Endothelial cell of umbilical vein (primary cell): ENCODE data around the gene LARP1. TPM values are rescaled to one million over a fixed set of nuclear protein-coding genes. Genes with fewer than 3 reads are reported as not detected.

Experiments
- BruUV-seq: library from RNA; stranded (reverse); fragments of 400-500 nt; replicated peaks from 2 replicates; lab custom pipeline; 2021; lab: Mats Ljungman, UMichigan
- CTCF ChIA-PET: fragments of 300-600, 350-600 bp; sonication (Branson Sonifier 250); formaldehyde crosslinking; loops from one replicate; lab custom pipeline; 2021; ENCODE audit warnings: antibody characterized with exemption, inconsistent platforms; lab: Charles Lee
- POLR2A ChIA-PET: fragments of 300-600, 350-600 bp; sonication (Branson Sonifier 250); formaldehyde crosslinking; loops from one replicate; lab custom pipeline; 2021; ENCODE audit warnings: antibody characterized with exemption, inconsistent platforms; lab: Charles Lee
- DNase-seq: peaks from one replicate; pipeline ENCODE4 v3.0.0-alpha.2; 2011; ENCODE audit warnings: low read depth, low spot score
- FAIRE-seq: peaks from 2 replicates; lab custom pipeline; 2011; peaks lifted over from hg19 to GRCh38; lab: Jason Lieb, UNC
- H2AFZ ChIP-seq: 2 replicates; pipeline ENCODE4 v1.6.0; 2012; ENCODE audit warnings: low read depth, low read length, control low read depth, inconsistent platforms
- H3K27ac ChIP-seq: 2 replicates; pipeline ENCODE4 v1.5.1; 2011; ENCODE audit warnings: low read depth, mild to moderate bottlenecking, control low read depth, low read length, moderate library complexity; ENCODE audit not compliant: insufficient read depth
- H3K27me3 ChIP-seq, 2 experiments: 2 replicates each; pipeline versions ENCODE4 v1.6.0 to v1.6.1; 2011; ENCODE audit warnings: low read length in 2 of 2, mixed read lengths in 1 of 2; ENCODE audit not compliant: control insufficient read depth in 2 of 2, insufficient read depth in 2 of 2
- H3K36me3 ChIP-seq, 2 experiments: 2 replicates in 1 of 2; 3 replicates in 1 of 2; pipeline ENCODE4 v1.5.1; 2011; ENCODE audit warnings: low read length in 2 of 2, mild to moderate bottlenecking in 1 of 2, moderate library complexity in 1 of 2; ENCODE audit not compliant: control insufficient read depth in 2 of 2, insufficient read depth in 2 of 2; ENCODE audit errors: extremely low read depth in 1 of 2
- H3K4me1 ChIP-seq: 3 replicates; pipeline ENCODE4 v1.5.1; 2011; ENCODE audit warnings: mild to moderate bottlenecking, low read length; ENCODE audit not compliant: control insufficient read depth, insufficient read depth; ENCODE audit errors: extremely low read depth
- H3K4me2 ChIP-seq: 2 replicates; pipeline ENCODE4 v1.6.1; 2011; ENCODE audit warnings: low read length, control low read depth, mixed read lengths; ENCODE audit not compliant: insufficient read depth
- H3K4me3 ChIP-seq, 3 experiments: fragments of 200-600 bp in 1 of 3; sonication (generic), shearing (Covaris generic) in 1 of 3; replicated peaks in 1 of 3; 2 replicates each; pipeline ENCODE4 v1.5.1; 2011 to 2016; ENCODE audit warnings: control low read depth in 3 of 3, low read length in 3 of 3, mild to moderate bottlenecking in 2 of 3, inconsistent platforms in 1 of 3, low read depth in 1 of 3, moderate library complexity in 1 of 3; ENCODE audit not compliant: insufficient read depth in 1 of 3
- H3K79me2 ChIP-seq: 2 replicates; pipeline ENCODE4 v1.6.0; 2012; ENCODE audit warnings: low read length, inconsistent platforms; ENCODE audit not compliant: control insufficient read depth, insufficient read depth
- H3K9ac ChIP-seq: replicated peaks from 2 replicates; pipeline ENCODE3; 2011; ENCODE audit warnings: low read length, control low read depth; ENCODE audit not compliant: insufficient read depth; ENCODE audit errors: extremely low read depth
- H3K9me1 ChIP-seq: replicated peaks from 3 replicates; pipeline ENCODE4 v1.6.0; 2011; ENCODE audit warnings: mild to moderate bottlenecking, low read length; ENCODE audit not compliant: control insufficient read depth, insufficient read depth; ENCODE audit errors: extremely low read depth
- H3K9me3 ChIP-seq: replicated peaks from 2 replicates; pipeline ENCODE4 v1.5.1; 2012; ENCODE audit warnings: low read length, inconsistent platforms; ENCODE audit not compliant: control insufficient read depth, insufficient read depth
- H4K20me1 ChIP-seq: replicated peaks from 2 replicates; pipeline ENCODE3; 2011; ENCODE audit warnings: mild to moderate bottlenecking, low read length; ENCODE audit not compliant: control insufficient read depth, insufficient read depth; ENCODE audit errors: extremely low read depth
- EZH2 ChIP-seq: IDR thresholded peaks from 2 replicates; pipeline ENCODE4 v1.6.1; 2012; ENCODE audit warnings: borderline replicate concordance, low read depth, mild to moderate bottlenecking, moderate library complexity, low read length, inconsistent platforms; ENCODE audit not compliant: severe bottlenecking
- FOS ChIP-seq: IDR thresholded peaks from 2 replicates; pipeline ENCODE4 v1.6.1; 2011; ENCODE audit warnings: mild to moderate bottlenecking, low read length, moderate library complexity, borderline replicate concordance; ENCODE audit not compliant: insufficient read depth
- GATA2 ChIP-seq: IDR thresholded peaks from 2 replicates; pipeline ENCODE4 v1.7.0; 2011; ENCODE audit warnings: low read depth, mild to moderate bottlenecking, moderate library complexity, mixed read lengths, low read length; ENCODE audit not compliant: insufficient read length, insufficient read depth
- JUN ChIP-seq: IDR thresholded peaks from 2 replicates; pipeline ENCODE4 v1.6.1; 2011; ENCODE audit warnings: borderline replicate concordance, low read depth; ENCODE audit not compliant: insufficient read length, insufficient read depth
- MYC ChIP-seq: IDR thresholded peaks from one replicate; pipeline ENCODE4 v1.6.1; 2011; ENCODE audit warnings: mild to moderate bottlenecking, low read depth, low read length
- POLR2A ChIP-seq: IDR thresholded peaks from 2 replicates; pipeline ENCODE4 v1.6.1; 2012; ENCODE audit warnings: low read depth, mild to moderate bottlenecking, control low read depth, low read length
- POLR2AphosphoS5 ChIP-seq: IDR thresholded peaks from 2 replicates; pipeline ENCODE4 v1.6.1; 2012; ENCODE audit warnings: low read depth, mild to moderate bottlenecking, control low read depth, low read length, moderate library complexity; ENCODE audit not compliant: insufficient read depth
- dilution Hi-C: fragments of 300-500 bp; cut with MboI; formaldehyde crosslinking; loops from one replicate; pipeline ENCODE4 v1.15.0; 2019; ENCODE audit warnings: low sequenced_read_pairs; ENCODE audit not compliant: extremely low pct_ligation_motif_present
- intact Hi-C: fragments of 100-400 bp; cut with micrococcal nuclease; formaldehyde crosslinking; loops from one replicate; pipeline ENCODE4 v1.10.0; 2022
- polyA plus RNA-seq, 4 experiments: library from polyadenylated mRNA; depleted of rRNA in 3 of 4; stranded (reverse) in 3 of 4; unstranded in 1 of 4; fragments of >200 nt; gene quantifications; 2 replicates each; pipeline versions ENCODE4 v1.2.1 to v1.2.3, GENCODE V29; 2011 to 2012; ENCODE audit warnings: missing spikeins in 1 of 4
- total RNA-seq: library from RNA; stranded (reverse); gene quantifications from 2 replicates; pipeline ENCODE4 v1.2.3, GENCODE V29; 2021
- TF ChIP-seq, protein P1 (sequence below): IDR thresholded peaks from 2 replicates; pipeline ENCODE4 v1.6.1; 2011; ENCODE audit not compliant: insufficient read depth, insufficient read length
- TF ChIP-seq, protein P2 (sequence below), 2 donors: IDR thresholded peaks; 1 replicate in 1 of 2; 2 replicates in 1 of 2; pipeline ENCODE4 v1.5.1; 2011; ENCODE audit warnings: low read length in 2 of 2, mild to moderate bottlenecking in 2 of 2, moderate library complexity in 2 of 2, control low read depth in 1 of 2, inconsistent platforms in 1 of 2, low read depth in 1 of 2; ENCODE audit not compliant: insufficient read depth in 1 of 2; ENCODE audit errors: extremely low read depth in 1 of 2

LARP1 gene
- total and polyA plus RNA-seq, 2 donors (not counting 3 experiments of a cell fraction or from before 2014, with no cell fraction given): 70.4 to 252 TPM

DNA sequence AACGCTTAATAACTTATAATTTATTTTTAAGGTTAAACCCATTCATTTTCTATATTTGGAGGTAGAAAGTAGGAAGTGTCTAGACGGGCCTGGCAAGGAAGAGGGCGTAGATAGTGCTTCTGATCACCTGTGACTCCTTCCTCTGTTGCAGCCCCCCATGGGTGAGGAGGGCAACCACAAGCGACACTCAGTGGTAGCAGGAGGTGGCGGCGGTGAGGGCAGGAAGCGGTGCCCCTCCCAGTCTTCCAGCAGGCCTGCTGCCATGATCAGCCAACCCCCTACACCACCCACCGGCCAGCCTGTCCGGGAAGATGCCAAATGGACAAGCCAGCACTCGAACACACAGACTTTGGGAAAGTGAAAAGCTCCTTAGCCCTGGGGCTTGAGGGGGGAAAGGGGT lies 58.6 kb downstream of the LARP1 start:
- H3K27me3 ChIP-seq: no peaks in the 10 kb centered on the region
- no peak overlapping the region for H3K4me3 ChIP-seq
- H3K9me1 ChIP-seq: no peaks in the 10 kb centered on the region
- no peaks in the 10 kb centered on the region for H3K79me2 ChIP-seq
- no peaks in the 10 kb centered on the region for H4K20me1 ChIP-seq
- intact Hi-C loops: loop anchor here (2.0 kb wide), 1 partner anchor 45 kb away; the partner anchor contains the start of gene CNOT8
- no peak overlapping the region for H3K27ac ChIP-seq
- peaks cover 18 to 36% of the 10 kb centered on the region in 2 experiments for H3K36me3 ChIP-seq
- H3K4me1 ChIP-seq: peaks cover 3% of the 10 kb centered on the region
- no peaks in the 10 kb centered on the region for H3K9me3 ChIP-seq
- TF ChIP-seq, protein P1, sequence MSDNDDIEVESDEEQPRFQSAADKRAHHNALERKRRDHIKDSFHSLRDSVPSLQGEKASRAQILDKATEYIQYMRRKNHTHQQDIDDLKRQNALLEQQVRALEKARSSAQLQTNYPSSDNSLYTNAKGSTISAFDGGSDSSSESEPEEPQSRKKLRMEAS: no peak
- TF ChIP-seq POLR2AphosphoS5 (no peak), EZH2 (no peak), FOS (no peak), JUN (no peak), MYC (no peak), GATA2 (no peak), POLR2A (no peak)
- TF ChIP-seq, protein P2, sequence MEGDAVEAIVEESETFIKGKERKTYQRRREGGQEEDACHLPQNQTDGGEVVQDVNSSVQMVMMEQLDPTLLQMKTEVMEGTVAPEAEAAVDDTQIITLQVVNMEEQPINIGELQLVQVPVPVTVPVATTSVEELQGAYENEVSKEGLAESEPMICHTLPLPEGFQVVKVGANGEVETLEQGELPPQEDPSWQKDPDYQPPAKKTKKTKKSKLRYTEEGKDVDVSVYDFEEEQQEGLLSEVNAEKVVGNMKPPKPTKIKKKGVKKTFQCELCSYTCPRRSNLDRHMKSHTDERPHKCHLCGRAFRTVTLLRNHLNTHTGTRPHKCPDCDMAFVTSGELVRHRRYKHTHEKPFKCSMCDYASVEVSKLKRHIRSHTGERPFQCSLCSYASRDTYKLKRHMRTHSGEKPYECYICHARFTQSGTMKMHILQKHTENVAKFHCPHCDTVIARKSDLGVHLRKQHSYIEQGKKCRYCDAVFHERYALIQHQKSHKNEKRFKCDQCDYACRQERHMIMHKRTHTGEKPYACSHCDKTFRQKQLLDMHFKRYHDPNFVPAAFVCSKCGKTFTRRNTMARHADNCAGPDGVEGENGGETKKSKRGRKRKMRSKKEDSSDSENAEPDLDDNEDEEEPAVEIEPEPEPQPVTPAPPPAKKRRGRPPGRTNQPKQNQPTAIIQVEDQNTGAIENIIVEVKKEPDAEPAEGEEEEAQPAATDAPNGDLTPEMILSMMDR (IDR thresholded peaks at IDR 0.05; ENCODE audit: extremely low read depth in 1 of 2, insufficient read depth in 1 of 2, low read depth in 1 of 2, low read length in 2 of 2): no peak
- no peak overlapping the region for H3K9ac ChIP-seq
- DNase-seq (no peak), FAIRE-seq (no peak)
- POLR2A ChIA-PET: no interaction called here
- no TSS peak for BruUV-seq
- no peak overlapping the region for H2AFZ ChIP-seq
- dilution Hi-C loops: no loop called here
- CTCF ChIA-PET: interaction anchor here (1.5 kb wide), 1 partner anchor 163 kb away, joined by 4 read pairs; no protein-coding TSS in a partner anchor
- no peak overlapping the region for H3K4me2 ChIP-seq
